NCI-H2227 (cell line): Measurements from ENCODE around the gene CEP68.

ENCODE experiments used
- DNase-seq: peaks from one replicate; lab custom pipeline; 2025; ENCODE audit not compliant: unreplicated experiment; lab: John Stamatoyannopoulos, UW

The CEP68 gene

GRCh38 chr2:65055422-65056214 lies 598 bp upstream of the CEP68 start:
- DNase-seq = peak; percentile 86

GRCh38 chr2:65057054-65057375 lies 799 bp downstream of the CEP68 start:
- DNase-seq = no peak

- peak; percentile 27 for DNase-seq
Observed at GRCh38 chr2:65057391-65058052, 1.3 kb downstream of the CEP68 start.

GRCh38 chr2:65059071-65059470 lies 2.9 kb downstream of the CEP68 start:
- no peak for DNase-seq

- no peak for DNase-seq
Observed at GRCh38 chr2:65061146-65061909, 5.1 kb downstream of the CEP68 start.

- DNase-seq = no peak
Observed at GRCh38 chr2:65061910-65062339, 5.7 kb downstream of the CEP68 start.

GRCh38 chr2:65062843-65063825 lies 6.9 kb downstream of the CEP68 start:
- no peak for DNase-seq

- DNase-seq = peak; percentile 34
Observed at GRCh38 chr2:65064728-65065552, 8.7 kb downstream of the CEP68 start.

GRCh38 chr2:65067806-65068553 lies 11.8 kb downstream of the CEP68 start:
- no peak for DNase-seq

GRCh38 chr2:65069439-65069824 lies 13.2 kb downstream of the CEP68 start:
- DNase-seq = no peak

GRCh38 chr2:65070172-65070830 lies 14.1 kb downstream of the CEP68 start:
- no peak for DNase-seq

GRCh38 chr2:65070856-65071255 lies 14.6 kb downstream of the CEP68 start:
- DNase-seq = no peak

GRCh38 chr2:65071499-65072180 lies 15.4 kb downstream of the CEP68 start:
- no peak for DNase-seq

- DNase-seq = no peak
Observed at GRCh38 chr2:65072181-65072970, 16.2 kb downstream of the CEP68 start.

GRCh38 chr2:65073879-65074565 lies 17.8 kb downstream of the CEP68 start:
- DNase-seq = no peak

GRCh38 chr2:65075176-65075575 lies 19.0 kb downstream of the CEP68 start:
- DNase-seq = no peak
